T-helper 22 cell (primary cell): ENCODE data around the gene TBC1D4.
"Not testable (repeated sequence)": the region's sequence is repeated elsewhere in the genome, so short reads cannot be mapped to it uniquely, and the experiment has no call there.

Experiments
- DNase-seq: peaks from one replicate; pipeline ENCODE4 v3.0.0-alpha.2; 2020; ENCODE audit warnings: low read depth

Gene TBC1D4

DNA sequence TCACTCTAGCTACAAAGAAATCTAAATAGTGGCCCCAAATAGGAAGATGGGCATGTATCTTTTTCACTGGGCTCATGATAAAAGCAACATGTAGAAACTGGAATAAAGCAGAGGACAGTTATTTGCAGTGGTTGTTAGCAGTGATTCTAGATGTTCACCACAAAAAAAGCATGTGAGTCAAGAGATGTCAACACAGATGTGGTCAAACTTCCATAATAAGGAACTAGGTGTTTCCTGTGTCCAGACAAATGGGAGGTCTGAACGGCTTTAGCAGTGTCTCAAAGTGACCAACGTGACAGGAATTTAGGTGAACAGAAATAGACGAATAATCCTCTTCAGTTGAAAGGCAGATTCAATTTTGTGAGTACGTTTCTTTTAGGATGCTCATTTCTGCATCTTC is 162.7 kb downstream of the TBC1D4 start:
- no peak for DNase-seq

DNA sequence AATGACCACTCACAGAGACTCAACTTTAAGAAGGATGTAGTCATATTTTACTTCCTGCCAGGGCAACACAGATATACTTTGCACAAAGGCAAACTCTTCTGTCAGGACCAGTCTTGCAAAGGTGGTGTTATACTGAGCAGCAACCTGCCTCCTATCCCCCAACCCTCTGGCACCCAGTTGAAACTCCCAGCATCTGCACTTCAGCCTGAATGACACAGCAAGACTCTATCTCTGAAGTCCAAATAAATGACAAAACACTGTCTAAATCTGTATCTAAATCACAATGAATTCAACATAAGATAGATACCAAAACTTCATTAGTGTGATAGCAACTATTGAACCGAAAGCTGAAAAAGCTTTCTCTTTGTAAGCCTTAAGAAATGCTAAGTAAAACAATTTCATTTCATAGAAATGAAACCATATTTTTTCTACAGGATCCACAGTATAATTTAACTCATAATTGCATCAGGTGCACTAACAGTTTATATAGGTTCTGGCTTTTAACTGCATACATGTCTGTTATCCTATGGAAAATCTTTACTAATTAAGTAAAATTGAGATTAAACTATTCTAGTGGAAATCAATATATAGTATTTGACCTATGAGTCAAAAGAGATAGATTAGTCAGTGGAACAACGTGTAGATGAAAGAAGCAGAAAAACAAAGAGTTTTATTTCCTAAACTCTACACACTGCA is 163.7 kb downstream of the TBC1D4 start:
- no peak for DNase-seq

GRCh38 chr13:75316427-75316826 is 165.5 kb downstream of the TBC1D4 start:
- DNase-seq: no peak

DNA sequence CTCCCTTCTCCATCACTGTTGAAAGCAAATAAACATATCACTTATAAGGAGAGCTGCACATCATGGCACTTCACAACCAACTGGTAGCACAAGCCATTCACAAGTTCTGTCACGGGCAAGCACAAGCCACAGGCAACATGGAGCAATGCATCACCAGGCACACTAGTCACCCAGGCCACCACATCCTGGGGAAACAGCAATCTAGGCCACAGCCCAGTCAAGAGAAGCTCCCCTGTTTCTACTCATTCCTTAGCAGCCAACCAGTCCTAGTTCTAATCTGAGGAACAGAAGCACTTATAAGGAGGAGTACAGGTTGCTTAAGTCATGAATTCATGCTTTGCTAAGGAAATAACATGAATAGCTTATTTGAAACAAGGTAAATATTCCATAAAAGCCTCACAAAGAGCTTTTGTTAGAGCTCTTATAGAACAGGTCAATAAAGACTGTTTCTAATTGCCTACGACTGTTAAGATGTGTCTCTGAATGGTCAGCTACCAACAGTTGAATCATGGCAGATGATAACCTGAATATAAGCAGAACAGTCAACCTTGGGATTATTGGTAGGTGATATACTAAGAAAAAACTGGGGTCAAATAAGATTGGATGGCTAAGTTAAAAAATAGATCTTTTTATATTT is 169.0 kb downstream of the TBC1D4 start:
- no peak for DNase-seq

DNA sequence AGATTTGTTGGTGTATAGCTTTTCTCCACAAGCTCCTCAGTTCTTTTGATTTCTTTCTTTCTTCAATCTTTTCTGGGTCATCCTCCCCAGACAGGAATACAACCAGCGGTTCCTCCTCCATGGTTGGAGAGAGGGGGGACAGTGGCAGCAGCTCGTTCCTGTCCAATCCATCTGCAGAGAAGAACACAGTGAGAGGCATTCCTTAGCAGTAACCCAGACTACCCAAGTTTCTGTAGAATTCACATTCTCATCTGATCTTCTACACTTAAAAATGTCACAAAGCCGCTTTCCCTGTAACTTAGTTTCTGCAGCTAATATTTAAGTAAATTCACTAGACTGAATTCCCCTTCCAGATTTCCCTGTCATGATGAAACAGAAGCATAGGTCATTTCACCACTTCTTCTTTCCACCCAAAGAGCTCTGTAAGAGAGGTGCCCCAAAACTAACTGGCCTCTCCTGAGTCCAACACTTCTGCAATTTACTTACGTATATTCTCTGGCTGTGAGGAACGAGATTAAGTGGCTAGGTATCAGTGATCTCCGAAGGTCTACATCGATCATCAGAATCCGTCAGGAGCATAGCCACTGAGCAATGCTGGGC is 171.9 kb downstream of the TBC1D4 start:
- no peak for DNase-seq

DNA sequence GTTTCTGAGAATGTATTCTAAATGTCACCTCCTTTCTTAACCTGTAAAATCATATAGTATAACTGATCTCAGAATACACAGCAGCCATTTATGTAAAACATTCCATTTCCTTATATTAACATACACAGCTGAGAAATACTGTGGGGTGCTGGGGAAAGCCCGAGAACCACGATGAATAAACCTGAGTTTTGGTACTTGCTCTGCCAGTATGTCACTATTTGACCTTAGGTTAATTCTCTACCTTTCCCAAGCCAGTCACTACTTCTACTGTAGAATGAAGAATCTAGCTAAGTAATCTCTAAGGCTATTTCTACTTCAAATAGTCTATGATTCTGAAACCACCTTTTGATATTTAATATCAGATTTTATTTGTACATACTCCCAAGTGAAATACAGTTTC is 173.7 kb downstream of the TBC1D4 start:
- no peak for DNase-seq

- DNase-seq: no peak
Observed at GRCh38 chr13:75307370-75307949, 174.5 kb downstream of the TBC1D4 start.

DNA sequence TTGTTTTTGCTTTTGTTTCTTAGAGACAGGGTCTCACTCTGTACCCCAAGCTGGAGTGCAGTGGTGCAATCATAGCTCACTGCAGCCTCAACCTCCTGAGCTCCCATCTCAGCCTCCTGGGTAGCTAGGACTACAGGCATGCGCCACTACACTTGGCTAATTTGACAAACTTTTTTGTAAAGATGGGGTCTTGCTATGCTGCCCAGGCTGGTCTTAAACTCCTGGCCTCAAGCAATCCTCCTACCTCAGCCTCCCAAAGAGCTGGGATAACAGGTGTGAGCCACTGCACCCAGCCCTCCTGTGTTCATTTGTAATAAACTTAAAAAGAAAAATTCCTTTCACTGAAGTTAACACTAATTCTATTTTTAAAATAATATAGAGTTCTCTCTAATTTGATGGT is 175.0 kb downstream of the TBC1D4 start:
- DNase-seq: not testable (repeated sequence)

DNA sequence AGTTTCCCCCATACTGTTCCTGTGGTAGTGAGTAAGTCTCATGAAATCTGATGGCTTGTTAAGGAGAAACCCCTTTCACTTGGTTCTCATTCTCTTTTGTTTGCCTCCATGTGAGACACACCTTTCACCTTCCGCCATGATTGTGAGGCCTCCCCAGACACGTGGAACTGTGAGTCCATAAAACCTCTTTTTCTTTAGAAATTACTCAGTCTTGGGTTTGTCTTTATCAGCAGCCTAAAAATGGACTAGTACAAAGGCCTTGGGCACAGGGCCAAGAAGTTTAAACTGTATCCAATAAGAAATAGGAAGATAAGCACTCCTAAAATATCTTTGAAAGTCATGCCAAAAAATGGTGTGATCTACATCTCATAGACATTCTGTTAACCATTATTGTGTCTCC is 176.9 kb downstream of the TBC1D4 start:
- no peak for DNase-seq

DNA sequence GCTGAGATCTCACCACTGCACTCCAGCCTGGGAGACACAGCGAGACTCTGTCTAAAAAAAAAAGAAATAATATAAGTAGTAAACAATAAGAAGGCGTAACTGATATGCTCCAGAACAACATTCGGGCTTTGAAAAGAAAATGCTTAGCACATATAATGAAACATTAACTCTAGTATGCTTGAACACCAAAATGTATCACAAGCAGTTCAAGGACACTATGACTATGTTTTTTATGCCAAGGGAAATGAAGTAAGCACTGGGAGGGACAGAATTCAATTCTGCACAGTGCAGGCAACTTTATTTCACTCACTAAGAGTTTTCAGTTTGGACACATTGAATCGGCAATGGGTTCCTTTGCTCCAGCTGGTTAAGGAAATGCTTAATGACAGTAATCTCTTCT is 178.7 kb downstream of the TBC1D4 start:
- no peak for DNase-seq

GRCh38 chr13:75302071-75302698 is 179.8 kb downstream of the TBC1D4 start:
- DNase-seq: no peak

- DNase-seq: no peak
Observed at GRCh38 chr13:75299913-75300862, 181.8 kb downstream of the TBC1D4 start.

GRCh38 chr13:75299246-75299645 is 182.7 kb downstream of the TBC1D4 start:
- DNase-seq: no peak

- DNase-seq: no peak
Observed at GRCh38 chr13:75296641-75297040, 185.3 kb downstream of the TBC1D4 start.

DNA sequence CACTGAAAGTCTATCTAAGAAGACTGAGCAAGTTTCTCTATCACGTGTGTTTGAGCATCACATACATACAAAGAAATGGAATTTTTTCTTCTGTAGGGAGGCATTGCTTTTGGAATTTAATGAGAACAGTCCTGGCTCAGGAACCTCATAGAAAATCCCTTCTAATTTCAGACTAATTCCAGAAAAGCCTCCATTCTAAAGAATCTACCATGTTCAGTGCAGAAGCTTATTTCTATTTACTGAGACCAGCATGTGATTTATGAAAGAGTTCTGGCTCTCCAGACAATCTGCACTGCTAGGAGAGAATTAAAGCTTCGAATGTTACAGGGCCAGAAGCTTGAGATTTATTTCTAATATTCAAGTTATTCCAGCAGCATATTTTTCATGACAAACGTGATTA is 186.8 kb downstream of the TBC1D4 start:
- DNase-seq: no peak

GRCh38 chr13:75294110-75294509 is 187.9 kb downstream of the TBC1D4 start:
- no peak for DNase-seq

DNA sequence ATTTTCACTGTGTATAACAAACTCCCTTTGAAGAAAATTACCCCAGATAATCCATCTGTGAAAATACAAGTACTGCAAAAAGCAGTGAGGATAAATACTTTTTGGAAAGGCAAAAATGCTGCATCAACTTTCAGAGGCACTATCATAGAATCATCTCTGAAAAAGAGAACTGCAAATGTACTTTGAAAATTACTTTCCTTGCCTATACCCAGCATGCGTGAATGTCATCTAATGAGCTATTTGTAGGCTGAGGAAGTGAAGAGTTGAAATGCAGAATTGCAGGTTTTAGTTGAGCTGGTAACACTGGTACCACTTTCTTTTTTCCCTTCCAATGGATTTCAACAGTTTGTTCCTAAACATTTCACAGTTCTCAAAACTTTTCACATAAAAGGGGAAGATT is 196.7 kb downstream of the TBC1D4 start:
- DNase-seq: no peak

- no peak for DNase-seq
Observed at GRCh38 chr13:75279834-75280369, 202.1 kb downstream of the TBC1D4 start.

DNA sequence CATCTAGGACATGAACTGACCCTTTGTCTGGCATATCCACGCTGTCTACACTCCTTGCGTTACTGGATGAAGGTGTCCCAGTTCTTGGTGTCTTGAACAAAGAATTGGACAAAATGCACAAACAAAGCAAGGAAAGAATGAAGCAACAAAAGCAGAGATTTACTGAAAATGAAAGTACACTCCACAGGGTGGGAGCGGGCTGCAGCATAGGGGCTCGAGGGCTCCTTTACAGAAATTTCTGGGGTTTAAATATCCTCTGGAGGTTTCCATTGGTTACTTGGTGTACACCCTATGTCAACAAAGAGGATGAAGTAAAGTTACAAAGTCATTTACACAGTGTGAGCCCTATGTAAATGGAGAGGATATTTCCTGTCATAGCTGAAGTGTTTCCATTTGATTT is 208.3 kb downstream of the TBC1D4 start:
- not testable (repeated sequence) for DNase-seq

DNA sequence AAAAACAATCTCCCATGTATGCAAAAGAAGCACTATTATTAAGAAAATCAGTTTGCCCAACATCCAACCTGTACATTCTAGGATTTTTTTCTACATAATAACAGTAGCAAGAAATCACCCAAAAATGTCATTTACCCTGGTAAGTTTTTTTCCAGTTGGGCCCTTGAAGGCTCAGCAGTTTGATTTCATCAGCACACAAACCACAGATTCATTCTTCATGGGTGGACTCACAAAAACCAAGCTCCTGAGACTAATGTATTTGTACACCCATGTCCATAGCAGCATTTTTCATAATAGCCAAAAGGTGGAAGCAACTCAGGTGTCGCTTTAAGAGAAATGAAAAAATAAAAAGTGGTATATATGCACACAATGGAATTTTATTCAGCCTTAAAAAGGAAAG is 210.1 kb downstream of the TBC1D4 start:
- no peak for DNase-seq

GRCh38 chr13:75268481-75268880 is 213.5 kb downstream of the TBC1D4 start:
- not testable (repeated sequence) for DNase-seq
